Stomach (tissue), 4 donors: Measurements from ENCODE around the gene ME3.

Source experiments
- EP300 ChIP-seq: sonication (generic); formaldehyde crosslinking; IDR thresholded peaks from one replicate; pipeline ENCODE4 v1.6.1; 2017; ENCODE audit warnings: antibody characterized with exemption
- POLR2A ChIP-seq, 4 donors: fragments of 450-650 bp; IDR thresholded peaks; one replicate each; pipeline ENCODE4 v1.6.1; 2016; ENCODE audit warnings: antibody characterized with exemption in 4 of 4, control low read depth in 2 of 4, mild to moderate bottlenecking in 1 of 4, moderate library complexity in 1 of 4
- POLR2AphosphoS5 ChIP-seq, 3 donors: sonication (generic); formaldehyde crosslinking; IDR thresholded peaks; one replicate each; pipeline ENCODE4 v1.6.1; 2016; ENCODE audit warnings: antibody characterized with exemption in 3 of 3
- TF ChIP-seq, protein P1 (sequence below), 7 experiments: fragments of 450-650 bp in 4 of 7; fragments of 200-600 bp in 3 of 7; sonication (generic) in 3 of 7; IDR thresholded peaks; one replicate each; pipeline ENCODE4 v1.5.1; 2016 to 2019; ENCODE audit warnings: antibody characterized with exemption in 7 of 7, control low read depth in 2 of 7, mild to moderate bottlenecking in 1 of 7

DNA sequence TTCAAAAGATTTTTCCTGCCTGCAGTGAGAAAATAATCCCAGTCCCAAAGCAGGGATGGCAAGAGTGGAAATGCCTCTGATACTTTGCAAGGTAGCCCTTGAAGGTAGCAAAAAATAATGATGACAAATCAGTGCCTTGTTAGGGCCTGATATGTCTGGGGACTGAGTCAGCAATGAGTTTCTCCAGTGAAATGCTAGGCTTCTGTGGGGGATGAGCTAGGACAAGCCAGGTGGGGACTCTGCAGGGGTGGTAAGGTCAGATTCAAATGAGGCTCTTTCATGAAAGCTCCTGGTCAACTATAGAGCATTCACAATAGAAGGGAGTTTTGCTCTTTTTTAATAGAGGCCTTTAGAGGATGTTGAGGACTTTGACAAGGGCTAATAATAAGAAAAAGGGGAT lies 77.7 kb downstream of the ME3 start:
- TF ChIP-seq EP300 (no peak), POLR2A (IDR thresholded peaks at IDR 0.05) (no peak), POLR2AphosphoS5 (IDR thresholded peaks at IDR 0.05) (no peak)
- TF ChIP-seq, protein P1, sequence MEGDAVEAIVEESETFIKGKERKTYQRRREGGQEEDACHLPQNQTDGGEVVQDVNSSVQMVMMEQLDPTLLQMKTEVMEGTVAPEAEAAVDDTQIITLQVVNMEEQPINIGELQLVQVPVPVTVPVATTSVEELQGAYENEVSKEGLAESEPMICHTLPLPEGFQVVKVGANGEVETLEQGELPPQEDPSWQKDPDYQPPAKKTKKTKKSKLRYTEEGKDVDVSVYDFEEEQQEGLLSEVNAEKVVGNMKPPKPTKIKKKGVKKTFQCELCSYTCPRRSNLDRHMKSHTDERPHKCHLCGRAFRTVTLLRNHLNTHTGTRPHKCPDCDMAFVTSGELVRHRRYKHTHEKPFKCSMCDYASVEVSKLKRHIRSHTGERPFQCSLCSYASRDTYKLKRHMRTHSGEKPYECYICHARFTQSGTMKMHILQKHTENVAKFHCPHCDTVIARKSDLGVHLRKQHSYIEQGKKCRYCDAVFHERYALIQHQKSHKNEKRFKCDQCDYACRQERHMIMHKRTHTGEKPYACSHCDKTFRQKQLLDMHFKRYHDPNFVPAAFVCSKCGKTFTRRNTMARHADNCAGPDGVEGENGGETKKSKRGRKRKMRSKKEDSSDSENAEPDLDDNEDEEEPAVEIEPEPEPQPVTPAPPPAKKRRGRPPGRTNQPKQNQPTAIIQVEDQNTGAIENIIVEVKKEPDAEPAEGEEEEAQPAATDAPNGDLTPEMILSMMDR (IDR thresholded peaks at IDR 0.05): no peak
